GM23338 (cell line): ENCODE results near the gene KIAA0408. TPM values are rescaled to one million over a fixed set of nuclear protein-coding genes. Genes with fewer than 3 reads are reported as not detected.

Experiments used
- polyA plus RNA-seq: library from polyadenylated mRNA; unstranded; fragments of >200 nt; fragmentation: Nextera tagmentation; extraction: Ambion mirVana; gene quantifications from 2 replicates; pipeline ENCODE4 v1.2.1, GENCODE V29; 2016
- small RNA-seq: library from RNA; depleted of rRNA; stranded (forward); fragments of <200 nt; gene quantifications from one replicate; pipeline ENCODE3, GENCODE V24; 2014; ENCODE audit warnings: low replicate concordance
- total RNA-seq: library from RNA; depleted of rRNA; stranded (reverse); fragments of >200 nt; shearing (Covaris generic); gene quantifications from 2 replicates; pipeline ENCODE4 v1.2.3, GENCODE V29; 2014; rRNA removed

Gene KIAA0408
- total and polyA plus RNA-seq, 2 experiments from 2014 or later, result 4.0 to 9.1 TPM

Small RNA genes lying within 50 kb of the gene (small RNA-seq; reads per million reads assigned to genes)
- not detected for gene KIAA0408

Other genes starting within 250 kb of the KIAA0408 start
- gene RNF146, start 192.5 kb downstream of the KIAA0408 start, total RNA-seq, result 25.6 and 43.7 TPM in 2 replicates
- gene RNF146, start 192.5 kb downstream of the KIAA0408 start, polyA plus RNA-seq, result 19.8 and 24.2 TPM in 2 replicates
- 65.8 and 77.1 TPM in 2 replicates for gene ECHDC1, start 115.8 kb downstream of the KIAA0408 start, total RNA-seq
- 74.9 and 98.4 TPM in 2 replicates for gene ECHDC1, start 115.8 kb downstream of the KIAA0408 start, polyA plus RNA-seq
- not detected in 2 replicates for gene C6orf58, start 117.8 kb upstream of the KIAA0408 start, total RNA-seq
- 0.18 TPM in 1 of 2 replicates, not detected in the other for gene C6orf58, start 117.8 kb upstream of the KIAA0408 start, polyA plus RNA-seq